ENCODE measurements around the gene TAS1R1. TPM values are rescaled to one million over a fixed set of nuclear protein-coding genes. Genes with fewer than 3 reads are reported as not detected.

The TAS1R1 gene
- total and polyA plus RNA-seq, 9 of the 15 experiments (the other 6 are each of a cell fraction or from before 2014, with no cell fraction given) = 0.06 TPM; not detected in 8

- H4K20me1 ChIP-seq (replicated peaks; ENCODE audit: control insufficient read depth, insufficient read depth, low read length) = peaks cover 5% of the 10 kb centered on the region; the same call in 1 of the 2 replicates
- 83% methylated on average over 8 of the region's 8 CpGs for WGBS (ENCODE audit: insufficient coverage, low coverage, missing lambda C conversion rate)
- peaks cover 14% of the 10 kb centered on the region; the same call in 2 of the 3 replicates for H3K79me2 ChIP-seq (ENCODE audit: control insufficient read depth, insufficient read depth, low read length)
- CTCF ChIA-PET (ENCODE audit: low intra/inter-chr PET ratio) = no interaction called here
- H3K4me3 ChIP-seq = no peak overlapping the region
- H3K27ac ChIP-seq (ENCODE audit: extremely low read depth, low read depth, low read length) = no peak overlapping the region
- no peak for FAIRE-seq
- no peaks in the 10 kb centered on the region for H3K9me1 ChIP-seq (ENCODE audit: control insufficient read depth, insufficient read depth, low read length)
- POLR2A ChIA-PET = interaction anchor here (1.0 to 5.5 kb wide), 2 partner anchors 11 to 55 kb away, joined by 3 to 48 read pairs; no protein-coding TSS in a partner anchor
- intact Hi-C loops (cut with micrococcal nuclease) = no loop called here
- H3K9ac ChIP-seq (ENCODE audit: insufficient read depth in 1 of 2, low read depth in 2 of 2, low read length in 2 of 2) = peak overlapping the region in 1 of 2 experiments; percentile 68; a peak in 1 of 4 replicates
- peak in 1 of 4 experiments; percentile 5 for DNase-seq (ENCODE audit: extremely low read depth in 1 of 4, low spot score in 3 of 4)
- H3K4me2 ChIP-seq (ENCODE audit: insufficient read depth, low read length) = no peak overlapping the region
- peaks cover 87% of the 10 kb centered on the region for H3K36me3 ChIP-seq (ENCODE audit: control insufficient read depth, insufficient read depth, low read length)
- BruUV-seq (replicated peaks) = no TSS peak
- H3K9me3 ChIP-seq (replicated peaks; ENCODE audit: control insufficient read depth, insufficient read depth, low read depth, low read length) = no peaks in the 10 kb centered on the region
- no peaks in the 10 kb centered on the region for H3K4me1 ChIP-seq (replicated peaks in 1 of 2; ENCODE audit: control insufficient read depth in 2 of 2, insufficient read depth in 2 of 2, low read length in 2 of 2)
- no peak for ATAC-seq
- no peak overlapping the region for H2AFZ ChIP-seq (ENCODE audit: low read depth, low read length)
- in situ Hi-C loops (cut with MboI) = no loop called here
- H3K27me3 ChIP-seq (ENCODE audit: control insufficient read depth in 2 of 2, insufficient read depth in 2 of 2, low read length in 2 of 2) = no peaks in the 10 kb centered on the region
- TF ChIP-seq ZNF431 (CRISPR knock-in tag; IDR thresholded peaks at IDR 0.05) = no peak
- TF ChIP-seq ZKSCAN3 (CRISPR knock-in tag; IDR thresholded peaks at IDR 0.05) = no peak
- no peak for TF ChIP-seq SMARCA4 (IDR thresholded peaks at IDR 0.05)
- TF ChIP-seq TFAP4 (CRISPR knock-in tag; IDR thresholded peaks at IDR 0.05; ENCODE audit: borderline replicate concordance) = no peak
- no peak for TF ChIP-seq CBX8 (IDR thresholded peaks at IDR 0.05; ENCODE audit: borderline replicate concordance, extremely low read depth, low read depth, low read length, poor library complexity, severe bottlenecking)
- no peak for TF ChIP-seq SP1 (CRISPR knock-in tag; IDR thresholded peaks at IDR 0.05)
- TF ChIP-seq MAZ (CRISPR knock-in tag; conservative IDR thresholded peaks at IDR 0.05 in 1 of 2, IDR thresholded peaks at IDR 0.05 in 1 of 2) = no peak
- TF ChIP-seq POLR2A (conservative IDR thresholded peaks at IDR 0.05) = no peak
- TF ChIP-seq ZNF75A (CRISPR knock-in tag; IDR thresholded peaks at IDR 0.05) = no peak
- TF ChIP-seq ETS2 (tag; IDR thresholded peaks at IDR 0.05; ENCODE audit: borderline replicate concordance, poor library complexity, severe bottlenecking) = no peak
- TF ChIP-seq NUFIP1 (IDR thresholded peaks at IDR 0.05; ENCODE audit: partially characterized antibody) = no peak
- no peak for TF ChIP-seq THRB (CRISPR knock-in tag; conservative IDR thresholded peaks at IDR 0.05)
- TF ChIP-seq NR0B1 (IDR thresholded peaks at IDR 0.05; ENCODE audit: partially characterized antibody) = no peak
- TF ChIP-seq MNT (conservative IDR thresholded peaks at IDR 0.05) = no peak
- no peak for TF ChIP-seq ZNF445 (CRISPR knock-in tag; IDR thresholded peaks at IDR 0.05; ENCODE audit: low read depth)
- no peak for TF ChIP-seq GTF2B (IDR thresholded peaks at IDR 0.05; ENCODE audit: extremely low read depth, insufficient read length)
- no peak for TF ChIP-seq ZNF217 (CRISPR knock-in tag; IDR thresholded peaks at IDR 0.05)
These were observed 20.8 kb upstream of the TAS1R1 start for GRCh38 chr1:6534248-6534822.
